ELF-1 (cell line): ENCODE measurements around the gene PYGB.
A peak's percentile ranks its signal among the peaks of the same experiment; 100 is the strongest.

Source experiments
- DNase-seq: peaks from one replicate; pipeline ENCODE4 v3.0.0-alpha.2; 2016; ENCODE audit warnings: low read depth, low spot score

The PYGB gene

DNA sequence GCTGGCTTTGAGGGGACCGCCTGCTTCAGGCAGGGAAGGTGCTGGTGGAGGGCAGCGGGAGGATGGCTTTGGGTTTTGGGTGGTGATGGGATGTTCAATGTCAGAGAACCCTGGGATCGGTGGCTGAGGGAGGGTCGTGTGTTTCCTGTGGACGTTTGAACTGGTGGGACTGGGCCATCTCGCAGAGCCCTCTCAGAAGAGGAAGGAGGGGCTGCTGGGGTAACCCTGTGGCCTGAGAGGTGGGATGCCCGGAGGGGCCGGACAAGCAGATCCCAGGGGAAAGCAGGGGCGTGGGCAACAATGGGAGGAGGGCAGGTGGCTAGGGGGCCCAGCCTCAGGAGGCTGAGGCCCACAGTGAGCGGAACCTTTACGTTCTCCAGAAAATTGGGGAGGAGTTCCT is 34.9 kb downstream of the PYGB start:
- no peak for DNase-seq

DNA sequence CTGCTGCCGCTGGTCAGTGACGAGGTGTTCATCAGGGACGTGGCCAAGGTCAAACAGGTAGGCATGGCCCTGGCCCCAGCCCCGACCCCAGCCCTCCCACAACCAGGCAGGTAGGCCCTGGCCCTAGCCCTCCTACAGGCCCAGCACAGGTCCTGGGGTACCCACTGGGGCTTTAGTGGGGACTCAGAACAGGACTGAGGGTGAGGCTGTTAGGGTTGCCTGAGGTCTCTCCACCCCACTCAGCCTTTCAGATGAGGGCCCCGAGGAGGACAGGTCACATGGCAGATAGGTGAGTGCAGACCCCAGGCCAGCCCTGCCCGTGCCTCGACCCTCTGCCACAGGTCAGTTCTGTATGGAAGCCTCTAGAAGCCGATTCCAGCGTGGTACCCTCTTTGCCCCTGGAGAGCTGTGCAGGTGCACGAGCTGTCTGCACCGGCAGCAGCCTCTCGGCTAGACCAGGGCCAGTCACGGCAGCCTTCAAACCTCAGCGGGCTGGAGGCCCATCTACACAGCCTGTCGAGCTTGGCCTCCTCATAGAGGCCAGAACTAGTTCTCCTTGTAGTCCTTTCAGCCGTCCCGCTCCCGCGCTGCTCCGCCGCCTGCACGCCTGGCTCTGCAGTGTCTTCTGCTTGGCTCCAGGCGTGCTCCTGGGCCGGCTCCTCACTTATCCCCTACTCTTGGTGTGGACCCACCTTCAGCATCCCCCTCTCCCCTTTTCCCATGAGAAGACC is 35.5 kb downstream of the PYGB start:
- no peak for DNase-seq

DNA sequence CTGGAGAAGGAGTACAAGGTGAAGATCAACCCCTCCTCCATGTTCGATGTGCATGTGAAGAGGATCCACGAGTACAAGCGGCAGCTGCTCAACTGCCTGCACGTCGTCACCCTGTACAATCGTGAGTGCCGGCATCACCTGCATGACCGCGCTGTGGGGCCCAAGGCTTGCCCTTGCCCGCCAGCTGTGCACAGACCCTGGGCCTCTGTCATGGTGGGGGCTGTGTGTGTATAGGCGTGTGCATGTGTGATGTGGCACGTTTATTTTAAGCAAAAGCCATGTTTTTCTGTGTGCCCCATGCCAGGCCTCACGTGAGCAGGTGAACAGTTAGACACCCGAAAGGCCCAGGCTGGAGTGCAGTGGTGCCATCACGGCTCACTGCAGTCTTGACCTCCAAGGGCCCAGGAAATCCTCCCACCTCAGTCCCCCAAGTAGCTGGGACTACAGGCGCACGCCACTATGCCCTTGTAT is 36.3 kb downstream of the PYGB start:
- DNase-seq, result no peak

DNA sequence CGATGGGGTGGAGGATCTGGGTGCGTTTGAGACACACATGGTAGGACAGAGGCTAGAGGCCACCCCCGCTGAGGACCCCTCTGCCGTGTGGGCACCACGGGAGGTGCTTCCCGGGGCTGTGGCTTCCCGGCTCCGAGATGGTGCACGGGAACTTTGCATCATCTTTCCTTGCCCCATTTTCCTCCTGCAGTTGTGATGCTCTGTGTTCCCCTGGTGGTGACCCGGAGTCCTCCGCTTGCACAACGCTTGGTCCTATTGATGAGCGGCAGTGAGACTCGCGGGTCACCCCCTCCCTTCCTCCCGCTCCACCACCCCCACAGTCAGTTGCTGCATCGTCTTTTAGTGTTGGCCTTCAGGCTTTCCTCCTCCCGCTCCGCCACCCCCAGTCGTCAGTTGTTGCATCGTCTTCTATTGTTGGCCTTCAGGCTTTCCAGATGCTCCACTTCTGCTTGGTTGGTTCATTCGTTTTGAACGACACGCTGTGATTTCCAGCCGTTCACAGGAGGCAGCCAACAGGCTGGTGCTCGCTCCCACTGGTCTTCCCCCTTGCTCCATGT is 37.3 kb downstream of the PYGB start:
- DNase-seq, result peak; percentile 52

DNA sequence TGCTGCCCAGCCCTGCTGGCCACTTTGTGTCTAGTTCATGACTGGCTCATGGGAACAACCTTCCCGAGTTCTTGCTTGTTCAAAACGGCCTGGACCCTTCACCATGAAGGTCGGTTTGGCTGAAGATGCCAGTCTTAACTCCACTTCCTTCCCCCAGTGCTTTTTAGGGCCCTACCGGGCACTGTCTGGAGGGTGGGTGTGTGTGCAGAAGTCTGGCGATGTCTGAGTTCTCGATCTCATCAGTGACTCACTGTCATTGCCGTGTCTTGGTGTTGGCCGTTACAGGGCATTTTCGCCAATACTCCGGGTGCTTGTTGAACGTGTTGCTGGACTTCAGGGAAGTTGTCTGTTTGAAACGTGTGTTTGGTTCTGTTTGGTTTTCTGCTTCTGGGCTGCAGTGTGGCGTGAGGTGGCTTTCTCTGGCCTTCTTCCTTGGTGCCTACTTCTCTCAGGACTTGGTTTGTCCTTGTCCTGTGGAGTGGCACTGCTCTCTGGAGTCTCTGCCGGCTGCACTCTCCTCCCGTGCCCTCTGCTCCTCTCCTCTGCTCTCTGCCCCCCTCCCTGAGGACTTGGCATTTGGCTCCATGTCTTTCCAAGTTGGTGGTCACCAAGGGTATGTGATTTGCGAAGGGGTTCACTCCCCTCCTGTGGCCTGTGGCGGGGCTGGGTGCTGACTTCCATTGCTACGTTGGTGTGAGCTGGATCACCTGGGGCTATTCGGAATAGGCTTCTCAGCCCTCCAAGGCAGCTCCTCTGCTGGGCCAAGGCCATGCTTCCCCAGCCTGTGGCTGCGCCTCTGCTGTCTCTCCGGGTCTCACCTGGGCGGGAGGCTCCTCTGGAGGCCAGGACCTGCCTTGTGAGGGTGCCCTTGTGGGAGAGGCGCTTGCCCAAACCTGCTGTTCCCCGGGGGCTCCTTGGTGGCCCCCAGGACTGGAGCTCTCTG is 38.2 kb downstream of the PYGB start:
- DNase-seq, result no peak

DNA sequence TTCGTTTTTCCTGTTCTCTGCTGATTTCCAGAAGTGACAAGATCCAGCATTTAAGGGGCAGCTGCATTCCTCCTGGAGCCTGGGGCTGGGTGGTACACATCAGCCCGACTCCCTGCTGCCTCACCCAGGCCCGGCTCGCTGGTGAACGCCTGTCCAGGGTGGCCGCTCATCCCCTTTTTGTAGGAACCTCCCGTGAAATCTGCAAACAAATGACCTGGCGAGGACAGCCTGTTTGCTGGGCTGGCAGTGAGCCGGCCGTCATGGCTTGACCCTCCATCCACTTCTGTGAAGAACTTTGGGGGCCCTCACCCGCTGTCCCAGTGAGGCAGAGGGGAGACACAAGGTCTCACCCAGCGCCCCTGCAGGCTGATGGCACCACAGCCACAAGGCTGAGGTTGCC is 39.0 kb downstream of the PYGB start:
- DNase-seq, result no peak

DNA sequence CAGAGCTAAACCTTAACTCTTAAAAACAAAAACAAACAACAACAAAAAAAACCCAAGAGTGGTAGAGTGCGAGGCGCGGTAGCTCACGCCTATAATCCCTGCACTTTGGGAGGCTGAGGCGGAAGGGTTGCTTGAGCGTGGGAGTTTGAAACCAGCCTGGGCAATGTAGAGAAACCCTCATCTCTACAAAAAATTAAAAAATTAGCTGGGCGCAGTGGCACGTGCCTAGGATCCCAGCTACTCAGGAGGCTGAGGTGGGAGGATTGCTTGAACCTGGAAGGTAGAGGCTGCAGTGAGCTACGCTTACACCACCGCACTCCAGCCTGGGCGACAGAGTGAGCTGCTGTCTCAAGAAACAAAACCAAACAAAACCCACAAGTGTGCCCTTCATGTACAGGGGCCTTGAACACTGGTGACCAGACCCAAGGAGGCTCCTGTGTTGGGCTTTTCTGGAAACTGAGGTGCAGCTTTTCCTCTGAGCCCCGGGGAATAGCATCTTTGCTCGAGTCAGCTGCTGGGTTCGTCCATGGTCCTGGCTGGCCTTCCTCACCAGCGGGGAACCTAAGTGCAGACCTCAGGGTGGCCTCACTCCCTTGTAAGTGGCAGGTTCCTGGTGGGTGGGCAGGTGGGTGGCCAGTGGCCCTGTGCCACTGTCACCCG is 39.9 kb downstream of the PYGB start:
- no peak for DNase-seq

DNA sequence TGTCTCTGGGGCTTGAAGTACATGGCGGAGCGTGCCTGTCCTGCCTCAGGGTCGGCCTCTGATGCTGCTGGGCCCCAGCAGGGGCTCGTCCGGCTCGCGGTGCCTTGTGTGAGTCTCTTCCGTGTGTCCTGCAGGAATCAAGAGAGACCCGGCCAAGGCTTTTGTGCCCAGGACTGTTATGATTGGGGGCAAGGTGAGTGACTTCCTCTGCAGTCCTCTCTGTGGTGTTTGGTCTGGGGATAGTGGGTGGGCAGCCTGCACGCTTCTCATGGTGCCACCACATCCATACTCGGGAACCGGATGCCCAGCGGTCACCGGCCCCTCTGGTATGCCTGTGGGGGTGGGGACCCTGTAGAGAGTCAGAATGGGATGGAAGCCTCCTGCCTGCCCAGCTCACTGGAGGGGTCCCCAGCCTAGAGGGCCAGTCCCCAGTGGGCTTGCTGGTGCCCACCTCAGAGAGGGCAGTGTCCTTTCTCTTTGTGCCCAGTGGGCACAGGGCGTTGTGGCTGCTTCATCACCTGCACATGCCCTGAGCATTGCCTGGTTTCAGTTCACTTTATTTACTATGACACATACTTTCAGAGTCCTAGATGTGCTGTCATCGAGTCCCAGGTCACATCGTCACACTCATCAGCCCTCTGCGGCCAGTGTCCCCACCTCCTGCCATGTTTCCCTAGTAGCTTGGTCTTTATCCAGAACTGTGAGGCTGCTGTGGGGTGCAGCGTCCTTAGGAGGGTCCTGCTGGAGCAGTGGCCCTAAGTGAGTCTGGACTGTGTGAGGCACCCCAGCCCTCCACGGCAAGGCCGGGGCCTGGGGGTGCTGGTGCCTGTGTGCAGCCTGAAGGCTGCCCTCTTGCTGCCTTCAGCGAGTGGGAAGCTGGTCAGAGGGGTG is 40.7 kb downstream of the PYGB start:
- DNase-seq, result no peak

DNA sequence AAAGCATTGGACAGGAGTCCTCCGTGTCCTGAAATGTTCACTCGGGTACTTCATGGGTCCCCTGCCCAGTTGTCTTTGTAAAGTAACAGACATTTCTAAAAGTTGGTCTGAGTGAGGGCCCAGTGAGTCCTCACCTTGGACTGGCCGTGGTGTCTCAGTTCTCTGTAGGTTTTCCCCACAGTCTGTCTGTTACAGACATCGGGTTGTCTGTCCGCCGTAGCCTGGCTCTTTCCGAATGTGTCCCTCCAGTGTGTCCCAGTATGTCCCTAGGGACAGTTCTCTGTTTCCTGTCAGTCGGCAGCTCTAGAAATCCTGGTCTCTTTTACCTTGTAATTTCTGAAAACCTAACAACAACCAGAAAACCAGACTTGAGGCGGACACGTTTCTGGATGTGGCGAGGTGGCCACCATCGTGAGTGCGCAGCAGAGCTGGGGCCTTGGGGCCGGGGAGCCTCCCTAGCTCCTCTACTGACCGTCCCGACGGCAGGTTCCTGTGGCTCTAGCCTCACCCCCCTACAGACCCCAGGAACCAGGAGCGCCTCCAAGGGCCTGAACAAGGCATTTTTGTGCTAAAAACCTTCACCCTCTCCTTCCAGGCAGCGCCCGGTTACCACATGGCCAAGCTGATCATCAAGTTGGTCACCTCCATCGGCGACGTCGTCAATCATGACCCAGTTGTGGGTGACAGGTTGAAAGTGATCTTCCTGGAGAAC is 42.2 kb downstream of the PYGB start:
- no peak for DNase-seq

DNA sequence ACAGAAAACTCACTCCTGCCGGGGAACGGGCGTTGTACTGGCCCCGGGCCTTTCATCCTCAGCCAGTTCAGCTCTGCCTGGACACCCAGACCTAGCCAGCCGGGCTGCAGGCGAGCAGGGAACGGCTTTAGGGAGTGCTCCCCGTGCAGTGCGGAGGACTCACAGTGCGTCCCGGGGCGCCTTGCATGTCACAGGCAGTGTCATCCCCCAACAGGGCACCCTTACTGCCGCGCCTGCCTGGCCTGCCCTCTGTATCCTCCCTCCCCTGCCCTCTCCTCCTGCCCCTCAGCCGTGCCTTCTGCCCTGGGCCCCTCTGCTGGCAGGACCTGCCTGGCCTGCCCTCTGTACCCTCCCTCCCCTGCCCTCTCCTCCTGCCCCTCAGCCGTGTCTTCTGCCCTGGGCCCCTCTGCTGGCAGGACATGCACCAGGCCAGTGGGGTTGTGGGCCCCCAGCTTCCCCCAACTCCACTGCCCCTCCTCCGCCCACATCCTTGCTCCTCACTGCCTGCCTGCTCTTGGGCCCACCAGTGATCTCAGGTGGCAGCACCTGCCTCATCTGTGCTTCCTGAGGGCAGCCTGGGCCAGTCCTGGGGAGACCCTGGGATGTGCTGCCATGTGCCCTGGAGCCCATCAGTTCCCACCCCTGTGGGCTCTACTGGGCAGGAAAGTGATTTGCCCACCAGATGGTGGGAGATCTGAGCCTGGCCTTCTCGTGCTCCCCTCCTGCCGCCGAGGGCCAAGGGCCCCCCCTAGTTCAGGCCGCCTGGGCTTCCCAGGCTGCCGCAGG is 43.0 kb downstream of the PYGB start:
- no peak for DNase-seq

DNA sequence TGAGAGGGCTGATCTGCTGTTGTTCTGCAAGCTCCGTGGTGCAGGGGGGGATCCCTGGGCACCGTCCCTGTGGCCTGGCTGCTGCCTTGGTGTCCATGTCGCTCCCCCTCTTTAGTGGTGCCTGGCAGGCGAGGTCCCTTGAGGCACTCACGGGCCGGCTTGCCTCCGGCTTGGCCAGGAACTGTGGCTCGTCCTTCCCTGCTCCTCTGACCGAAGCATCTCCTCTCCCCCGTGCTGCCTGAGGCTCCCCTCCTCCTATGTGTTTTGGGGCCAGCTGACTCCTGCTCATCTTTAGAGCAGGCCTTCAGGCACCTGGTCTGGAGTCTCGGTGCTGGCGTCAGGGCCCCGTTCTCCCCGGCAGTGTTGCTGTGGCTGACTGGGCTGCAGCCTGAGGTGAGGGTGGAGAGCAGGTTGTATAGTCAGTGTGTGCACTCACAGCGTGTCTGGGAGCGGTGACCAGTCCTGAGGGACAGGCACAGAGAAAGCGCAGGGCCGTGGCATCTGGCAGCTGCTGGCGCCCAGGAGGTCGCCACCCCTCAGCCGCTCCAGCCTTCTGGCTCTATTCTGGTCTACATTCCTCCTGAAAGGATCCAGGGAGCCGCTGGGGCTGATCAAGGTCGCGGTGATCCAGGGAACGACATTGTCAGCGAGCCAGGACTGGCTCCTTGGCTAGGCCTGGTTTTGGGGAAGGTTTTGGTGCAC is 43.7 kb downstream of the PYGB start:
- DNase-seq, result no peak

DNA sequence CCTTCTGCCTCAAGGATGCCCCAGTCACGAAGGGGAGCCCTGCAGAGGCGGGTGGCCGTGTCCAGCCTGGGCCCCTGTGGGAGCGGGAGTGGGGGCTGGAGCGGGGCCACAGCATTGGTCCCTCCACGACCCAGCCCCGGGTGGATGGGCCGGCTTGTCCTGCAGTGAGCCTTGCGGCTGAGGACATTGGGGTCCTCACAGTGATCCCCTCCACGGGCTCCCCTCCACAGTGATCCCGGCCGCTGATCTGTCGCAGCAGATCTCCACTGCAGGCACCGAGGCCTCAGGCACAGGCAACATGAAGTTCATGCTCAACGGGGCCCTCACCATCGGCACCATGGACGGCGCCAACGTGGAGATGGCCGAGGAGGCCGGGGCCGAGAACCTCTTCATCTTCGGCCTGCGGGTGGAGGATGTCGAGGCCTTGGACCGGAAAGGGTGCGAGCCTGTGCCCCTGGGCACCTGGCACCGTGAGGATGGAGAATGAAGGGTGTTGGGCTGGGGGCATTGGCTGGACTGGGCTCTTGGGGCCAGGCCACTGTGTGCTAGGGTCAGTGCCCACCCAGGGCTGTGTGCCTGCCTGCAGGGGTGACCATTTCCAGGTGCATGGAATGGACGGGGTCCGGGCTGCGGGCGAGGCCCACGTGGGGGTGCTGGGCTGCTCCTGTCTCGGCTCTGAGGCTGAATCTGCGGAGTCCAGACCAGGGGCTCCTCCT is 44.4 kb downstream of the PYGB start:
- DNase-seq, result no peak

DNA sequence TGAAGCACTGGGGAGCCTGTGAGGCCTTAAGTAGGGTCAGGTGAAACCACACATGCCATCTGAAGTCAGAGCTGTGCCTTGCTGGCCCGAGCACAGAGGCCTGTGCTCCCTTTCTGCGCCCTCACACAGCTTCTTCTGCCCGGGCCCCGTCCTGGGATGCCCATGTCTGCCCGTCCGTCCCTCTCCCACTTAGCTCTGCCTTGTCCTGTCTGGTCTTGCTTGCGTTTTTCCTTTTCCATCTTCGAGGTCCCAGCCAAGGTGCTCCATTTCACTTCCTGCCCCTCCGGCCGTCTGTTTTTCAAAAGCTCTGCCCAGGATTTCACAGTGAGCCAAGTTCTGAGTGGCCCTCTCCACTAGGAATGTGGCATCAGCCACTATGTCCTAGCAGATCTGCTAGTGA is 45.6 kb downstream of the PYGB start:
- no peak for DNase-seq

DNA sequence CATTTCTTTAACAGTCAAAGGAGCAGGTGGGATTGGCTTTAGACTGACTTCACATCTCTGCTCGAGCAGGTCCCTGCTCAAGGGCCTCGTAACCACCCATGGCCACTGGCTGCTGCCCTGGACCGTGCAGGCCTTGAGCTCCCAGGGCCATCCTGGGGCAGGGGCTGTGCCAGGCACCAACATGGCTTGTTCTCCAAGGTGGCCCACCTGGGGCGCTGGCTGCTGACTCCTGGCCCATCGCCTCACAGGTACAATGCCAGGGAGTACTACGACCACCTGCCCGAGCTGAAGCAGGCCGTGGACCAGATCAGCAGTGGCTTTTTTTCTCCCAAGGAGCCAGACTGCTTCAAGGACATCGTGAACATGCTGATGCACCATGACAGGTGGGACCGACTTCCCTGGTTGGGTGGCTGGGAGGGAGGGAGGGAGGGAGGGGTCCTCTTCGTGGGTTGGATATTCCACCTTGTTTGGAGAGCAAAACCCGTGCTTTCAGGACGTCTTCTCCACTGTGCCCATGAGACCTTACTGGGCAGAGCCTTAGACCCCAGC is 46.1 kb downstream of the PYGB start:
- DNase-seq, result no peak

DNA sequence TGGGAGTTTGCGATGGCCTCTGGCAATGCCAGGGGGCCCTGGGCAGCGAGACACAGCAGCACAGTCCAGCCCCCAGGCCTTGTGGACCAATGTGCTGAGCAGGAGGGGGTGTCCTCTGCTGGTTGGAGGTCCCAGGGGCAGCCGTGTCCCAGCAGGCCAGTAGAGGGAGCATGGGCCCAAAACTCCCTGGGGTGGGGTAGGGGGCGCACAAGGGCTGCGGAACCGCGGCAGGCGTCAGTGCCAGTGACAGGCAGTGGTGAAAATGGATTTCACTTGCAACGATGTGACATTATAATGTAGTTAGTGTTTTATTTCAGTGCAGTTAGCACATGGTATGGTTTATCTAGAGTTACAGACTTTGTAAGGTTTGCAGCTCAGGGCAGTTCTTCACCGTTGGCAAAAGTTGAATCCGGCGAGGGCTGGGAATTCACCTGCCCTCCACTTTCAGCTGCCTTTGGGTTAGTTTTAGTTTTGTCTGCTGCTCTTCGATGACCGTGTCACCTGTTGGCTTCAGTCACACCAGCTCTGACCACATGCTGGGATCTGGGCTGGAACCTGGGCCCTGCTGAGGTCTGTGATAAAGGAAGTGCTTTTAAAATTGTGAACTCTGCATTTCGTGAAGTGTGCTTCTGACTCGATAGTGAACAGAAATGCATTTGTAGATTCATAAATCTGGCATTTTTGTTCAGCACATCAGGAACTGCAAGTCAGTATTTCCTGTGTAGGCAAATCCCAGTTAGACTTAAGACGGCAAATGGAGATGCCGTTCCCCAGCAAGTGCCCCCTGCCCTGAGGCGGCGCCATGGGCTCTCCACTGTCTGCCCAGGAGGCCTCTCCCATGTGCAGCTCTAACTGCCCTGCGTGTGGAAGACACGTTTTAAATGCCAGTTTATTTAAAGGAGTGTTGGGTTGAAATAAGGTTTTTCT is 46.8 kb downstream of the PYGB start:
- peak; percentile 85 for DNase-seq

DNA sequence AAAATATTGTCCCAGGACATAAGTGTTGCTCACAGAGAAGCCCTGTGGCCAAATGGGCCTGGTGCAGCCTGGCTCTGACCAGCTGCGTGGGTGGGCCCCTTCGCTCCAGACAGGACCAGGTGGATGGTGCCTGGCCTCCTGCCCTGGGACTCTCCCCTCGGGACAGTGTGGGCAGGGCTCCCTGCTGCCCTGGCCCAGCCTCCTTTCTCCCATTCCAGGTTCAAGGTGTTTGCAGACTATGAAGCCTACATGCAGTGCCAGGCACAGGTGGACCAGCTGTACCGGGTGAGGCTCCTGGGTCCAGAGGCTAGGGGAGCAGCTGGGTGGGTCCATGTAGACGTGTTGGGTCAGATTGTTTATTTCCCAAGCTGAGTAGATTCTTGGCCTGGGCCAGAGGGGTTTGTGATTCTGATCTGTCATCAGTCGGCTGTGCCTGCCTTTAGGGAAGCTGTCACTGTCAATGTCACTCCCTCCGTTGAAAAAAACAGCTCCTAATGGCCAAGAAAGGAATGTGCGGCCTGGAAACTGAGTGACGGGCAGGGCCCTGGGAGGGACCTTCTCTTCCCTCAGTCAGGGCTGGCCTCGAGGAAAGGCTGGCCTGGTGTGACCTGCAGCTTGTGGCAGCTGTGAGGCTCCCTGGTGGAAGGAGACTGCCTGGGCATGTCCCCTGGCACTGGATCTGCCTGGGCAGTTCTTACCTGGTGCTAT is 47.7 kb downstream of the PYGB start:
- DNase-seq, result peak; percentile 48
